Measurements from ENCODE around the gene FAM181B.

FAM181B gene

DNA sequence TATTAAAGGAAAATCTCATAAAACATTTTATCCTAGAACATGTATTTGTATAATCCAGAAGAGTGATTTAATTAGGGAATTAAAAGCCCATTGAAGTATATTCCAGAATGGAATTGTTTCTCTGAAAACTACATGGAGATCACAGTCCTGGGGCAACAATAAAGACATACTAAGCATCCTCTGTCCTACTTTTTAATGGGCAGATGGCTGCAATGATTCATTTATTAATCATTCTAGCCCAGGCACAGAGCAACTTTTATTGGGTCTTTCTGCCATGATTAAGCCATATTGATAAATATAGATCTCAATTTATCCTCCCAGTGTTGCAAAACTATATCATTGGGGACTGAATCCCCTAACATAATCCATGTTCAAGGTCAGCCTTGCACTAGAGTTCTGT, 22.0 kb downstream of the FAM181B start:
- Histone ChIP-seq H4K8ac (ENCODE audit: low read depth, low read length) (no peak overlapping the region), H3K79me2 (ENCODE audit: control insufficient read depth, insufficient read depth, low read length) (no peaks in the 10 kb centered on the region), H2AK5ac (ENCODE audit: low read length) (no peak overlapping the region), H4K5ac (ENCODE audit: low read length) (no peak overlapping the region), H2BK15ac (replicated peaks; ENCODE audit: low read depth) (no peak overlapping the region), H3K56ac (ENCODE audit: low read length) (no peak overlapping the region), H3K4me2 (ENCODE audit: low read length) (no peak overlapping the region), H3K79me1 (ENCODE audit: low read length) (no peaks in the 10 kb centered on the region), H3K27me3 (ENCODE audit: insufficient read depth, low read length, poor library complexity) (no peaks in the 10 kb centered on the region), H3K23ac (ENCODE audit: low read length) (no peak overlapping the region), H3K18ac (ENCODE audit: low read length) (no peak overlapping the region), H3K9ac (ENCODE audit: low read length) (no peak overlapping the region), H3K4me1 (ENCODE audit: control insufficient read depth, low read depth, low read length) (peaks cover 14% of the 10 kb centered on the region), H3K4me3 (ENCODE audit: low read length) (no peak overlapping the region), H2BK5ac (ENCODE audit: low read length) (no peak overlapping the region), H3K36me3 (ENCODE audit: control insufficient read depth, insufficient read depth, low read length) (no peaks in the 10 kb centered on the region), H3K27ac (ENCODE audit: low read depth, low read length) (no peak overlapping the region), H3K4ac (ENCODE audit: low read depth, low read length) (no peak overlapping the region), H2BK120ac (ENCODE audit: low read depth, low read length) (no peak overlapping the region)
- DNase-seq, result no peak

- Histone ChIP-seq H3K18ac (ENCODE audit: low read length) (no peak overlapping the region), H3K36me3 (ENCODE audit: control insufficient read depth, insufficient read depth, low read length) (no peaks in the 10 kb centered on the region), H3K56ac (ENCODE audit: low read length) (no peak overlapping the region), H3K4ac (ENCODE audit: low read depth, low read length) (no peak overlapping the region), H3K4me3 (ENCODE audit: low read length) (no peak overlapping the region), H2BK5ac (ENCODE audit: low read length) (no peak overlapping the region), H3K4me1 (ENCODE audit: control insufficient read depth, low read depth, low read length) (peaks cover 5% of the 10 kb centered on the region), H2BK15ac (replicated peaks; ENCODE audit: low read depth) (no peak overlapping the region), H4K8ac (ENCODE audit: low read depth, low read length) (no peak overlapping the region), H3K27ac (ENCODE audit: low read depth, low read length) (no peak overlapping the region), H4K5ac (ENCODE audit: low read length) (no peak overlapping the region), H3K27me3 (ENCODE audit: insufficient read depth, low read length, poor library complexity) (no peaks in the 10 kb centered on the region), H3K23ac (ENCODE audit: low read length) (no peak overlapping the region), H3K4me2 (ENCODE audit: low read length) (no peak overlapping the region), H3K9ac (ENCODE audit: low read length) (no peak overlapping the region), H3K79me1 (ENCODE audit: low read length) (no peaks in the 10 kb centered on the region), H2AK5ac (ENCODE audit: low read length) (no peak overlapping the region), H2BK120ac (ENCODE audit: low read depth, low read length) (no peak overlapping the region), H3K79me2 (ENCODE audit: control insufficient read depth, insufficient read depth, low read length) (no peaks in the 10 kb centered on the region)
- WGBS (ENCODE audit: extremely low coverage, insufficient coverage, low lambda C conversion rate), result no CpG with 5 or more reads among the region's 5 CpGs
- DNase-seq, result peak; percentile 49
Observed at GRCh38 chr11:82703796-82704195, 29.9 kb downstream of the FAM181B start.

- no peak overlapping the region for H3K4ac ChIP-seq (ENCODE audit: low read depth, low read length)
- H3K27ac ChIP-seq (ENCODE audit: low read depth, low read length), result no peak overlapping the region
- no peak overlapping the region for H3K9ac ChIP-seq (ENCODE audit: low read length)
- no peak overlapping the region for H3K4me3 ChIP-seq (ENCODE audit: low read length)
- no peak overlapping the region for H2BK5ac ChIP-seq (ENCODE audit: low read length)
- H2AK5ac ChIP-seq (ENCODE audit: low read length), result no peak overlapping the region
- no peak overlapping the region for H3K23ac ChIP-seq (ENCODE audit: low read length)
- H2BK120ac ChIP-seq (ENCODE audit: low read depth, low read length), result no peak overlapping the region
- H4K8ac ChIP-seq (ENCODE audit: low read depth, low read length), result no peak overlapping the region
- H2BK15ac ChIP-seq (replicated peaks; ENCODE audit: low read depth), result no peak overlapping the region
- no peaks in the 10 kb centered on the region for H3K79me2 ChIP-seq (ENCODE audit: control insufficient read depth, insufficient read depth, low read length)
- no peak overlapping the region for H3K4me2 ChIP-seq (ENCODE audit: low read length)
- H4K5ac ChIP-seq (ENCODE audit: low read length), result no peak overlapping the region
- H3K27me3 ChIP-seq (ENCODE audit: insufficient read depth, low read length, poor library complexity), result no peaks in the 10 kb centered on the region
- no peak for DNase-seq
- H3K79me1 ChIP-seq (ENCODE audit: low read length), result no peaks in the 10 kb centered on the region
- H3K18ac ChIP-seq (ENCODE audit: low read length), result no peak overlapping the region
- no CpG with 5 or more reads among the region's 2 CpGs for WGBS (ENCODE audit: extremely low coverage, insufficient coverage, low lambda C conversion rate)
- no peaks in the 10 kb centered on the region for H3K36me3 ChIP-seq (ENCODE audit: control insufficient read depth, insufficient read depth, low read length)
- H3K56ac ChIP-seq (ENCODE audit: low read length), result no peak overlapping the region
- peaks cover 2% of the 10 kb centered on the region for H3K4me1 ChIP-seq (ENCODE audit: control insufficient read depth, low read depth, low read length)
Observed at GRCh38 chr11:82703226-82703625, 30.4 kb downstream of the FAM181B start.

DNA sequence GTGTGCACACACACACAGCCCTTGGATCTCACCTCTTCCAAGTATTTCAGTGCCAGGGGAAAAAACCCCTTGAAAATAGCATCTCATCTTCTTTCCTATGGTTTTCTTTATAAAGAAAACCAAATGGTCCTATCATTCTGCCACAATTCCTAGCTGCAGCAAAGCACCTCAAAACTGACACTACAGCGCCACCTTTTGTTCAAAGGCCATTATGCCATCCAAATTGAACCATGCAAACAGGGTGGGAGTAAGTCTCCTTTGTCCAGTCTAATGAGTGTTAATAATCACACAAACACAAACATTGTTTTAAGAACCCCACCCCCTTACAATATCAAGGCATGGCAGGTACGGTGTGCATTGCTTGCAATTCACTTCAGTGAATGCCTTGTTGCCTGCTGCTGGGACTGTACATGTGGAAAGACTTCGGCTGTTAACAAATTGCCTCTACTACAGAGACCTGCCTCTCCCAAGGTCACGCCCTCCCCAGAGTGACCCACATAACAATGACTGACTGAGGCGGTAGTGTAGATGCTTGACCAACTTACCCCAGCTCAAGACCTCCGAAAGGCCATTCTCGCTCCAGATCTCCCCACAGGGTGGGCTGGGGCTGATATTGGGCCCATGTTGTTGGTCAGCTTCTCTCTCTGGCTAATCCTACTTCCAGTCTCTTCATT, 31.7 kb downstream of the FAM181B start:
- Histone ChIP-seq H3K79me1 (ENCODE audit: low read length) (no peaks in the 10 kb centered on the region), H4K8ac (ENCODE audit: low read depth, low read length) (no peak overlapping the region), H3K56ac (ENCODE audit: low read length) (no peak overlapping the region), H3K36me3 (ENCODE audit: control insufficient read depth, insufficient read depth, low read length) (no peaks in the 10 kb centered on the region), H3K4ac (ENCODE audit: low read depth, low read length) (no peak overlapping the region), H2BK120ac (ENCODE audit: low read depth, low read length) (no peak overlapping the region), H3K18ac (ENCODE audit: low read length) (no peak overlapping the region), H3K4me2 (ENCODE audit: low read length) (no peak overlapping the region), H3K4me3 (ENCODE audit: low read length) (no peak overlapping the region), H2BK5ac (ENCODE audit: low read length) (no peak overlapping the region), H2AK5ac (ENCODE audit: low read length) (no peak overlapping the region), H3K79me2 (ENCODE audit: control insufficient read depth, insufficient read depth, low read length) (no peaks in the 10 kb centered on the region), H3K4me1 (ENCODE audit: control insufficient read depth, low read depth, low read length) (no peaks in the 10 kb centered on the region), H3K9ac (ENCODE audit: low read length) (no peak overlapping the region), H3K27me3 (ENCODE audit: insufficient read depth, low read length, poor library complexity) (no peaks in the 10 kb centered on the region), H2BK15ac (replicated peaks; ENCODE audit: low read depth) (no peak overlapping the region), H3K23ac (ENCODE audit: low read length) (no peak overlapping the region), H4K5ac (ENCODE audit: low read length) (no peak overlapping the region), H3K27ac (ENCODE audit: low read depth, low read length) (no peak overlapping the region)
- DNase-seq, result peak; percentile 66
- no CpG with 5 or more reads among the region's 7 CpGs for WGBS (ENCODE audit: extremely low coverage, insufficient coverage, low lambda C conversion rate)

- Histone ChIP-seq H3K18ac (ENCODE audit: low read length) (no peak overlapping the region), H3K9ac (ENCODE audit: low read length) (no peak overlapping the region), H3K79me2 (ENCODE audit: control insufficient read depth, insufficient read depth, low read length) (no peaks in the 10 kb centered on the region), H3K4ac (ENCODE audit: low read depth, low read length) (no peak overlapping the region), H3K56ac (ENCODE audit: low read length) (no peak overlapping the region), H2BK15ac (replicated peaks; ENCODE audit: low read depth) (no peak overlapping the region), H3K4me1 (ENCODE audit: control insufficient read depth, low read depth, low read length) (peaks cover under 1% of the 10 kb centered on the region), H3K27me3 (ENCODE audit: insufficient read depth, low read length, poor library complexity) (no peaks in the 10 kb centered on the region), H4K5ac (ENCODE audit: low read length) (no peak overlapping the region), H2AK5ac (ENCODE audit: low read length) (no peak overlapping the region), H3K23ac (ENCODE audit: low read length) (no peak overlapping the region), H3K36me3 (ENCODE audit: control insufficient read depth, insufficient read depth, low read length) (no peaks in the 10 kb centered on the region), H3K27ac (ENCODE audit: low read depth, low read length) (no peak overlapping the region), H2BK120ac (ENCODE audit: low read depth, low read length) (no peak overlapping the region), H3K4me3 (ENCODE audit: low read length) (no peak overlapping the region), H3K79me1 (ENCODE audit: low read length) (no peaks in the 10 kb centered on the region), H2BK5ac (ENCODE audit: low read length) (no peak overlapping the region), H4K8ac (ENCODE audit: low read depth, low read length) (no peak overlapping the region), H3K4me2 (ENCODE audit: low read length) (no peak overlapping the region)
- no CpG with 5 or more reads among the region's 6 CpGs for WGBS (ENCODE audit: extremely low coverage, insufficient coverage, low lambda C conversion rate)
- DNase-seq, result no peak
Observed at GRCh38 chr11:82698576-82699352, 34.9 kb downstream of the FAM181B start.

DNA sequence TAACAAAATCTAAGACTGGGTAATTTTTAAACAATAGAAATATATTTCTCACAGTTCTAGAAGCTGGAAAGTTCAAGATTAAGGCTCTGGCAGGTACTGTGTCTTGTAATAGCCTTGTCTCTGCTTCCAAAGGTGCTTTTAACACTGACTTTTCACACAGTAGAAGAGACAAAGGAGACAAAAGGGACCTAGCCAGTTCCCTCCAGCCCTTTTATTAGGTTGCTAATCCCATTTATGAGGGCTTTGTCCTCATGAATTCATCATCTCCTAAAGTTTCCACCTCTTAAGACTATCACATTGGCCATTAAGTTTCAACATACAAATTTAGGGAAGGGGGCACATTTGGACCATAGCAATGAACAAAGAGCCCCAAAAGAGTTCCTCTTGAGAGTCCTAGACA, 40.7 kb downstream of the FAM181B start:
- no peak overlapping the region for H3K9ac ChIP-seq (ENCODE audit: low read length)
- H3K4me2 ChIP-seq (ENCODE audit: low read length), result no peak overlapping the region
- H3K27me3 ChIP-seq (ENCODE audit: insufficient read depth, low read length, poor library complexity), result no peaks in the 10 kb centered on the region
- H3K79me2 ChIP-seq (ENCODE audit: control insufficient read depth, insufficient read depth, low read length), result no peaks in the 10 kb centered on the region
- no peak overlapping the region for H4K5ac ChIP-seq (ENCODE audit: low read length)
- no peak overlapping the region for H2AK5ac ChIP-seq (ENCODE audit: low read length)
- no peak overlapping the region for H3K23ac ChIP-seq (ENCODE audit: low read length)
- peaks cover 13% of the 10 kb centered on the region for H3K4me1 ChIP-seq (ENCODE audit: control insufficient read depth, low read depth, low read length)
- no peak overlapping the region for H3K18ac ChIP-seq (ENCODE audit: low read length)
- DNase-seq, result peak; percentile 23
- H2BK120ac ChIP-seq (ENCODE audit: low read depth, low read length), result no peak overlapping the region
- H3K4ac ChIP-seq (ENCODE audit: low read depth, low read length), result no peak overlapping the region
- H2BK15ac ChIP-seq (replicated peaks; ENCODE audit: low read depth), result no peak overlapping the region
- H3K4me3 ChIP-seq (ENCODE audit: low read length), result no peak overlapping the region
- no peaks in the 10 kb centered on the region for H3K36me3 ChIP-seq (ENCODE audit: control insufficient read depth, insufficient read depth, low read length)
- H3K56ac ChIP-seq (ENCODE audit: low read length), result no peak overlapping the region
- H3K27ac ChIP-seq (ENCODE audit: low read depth, low read length), result no peak overlapping the region
- H2BK5ac ChIP-seq (ENCODE audit: low read length), result no peak overlapping the region
- H3K79me1 ChIP-seq (ENCODE audit: low read length), result no peaks in the 10 kb centered on the region
- no peak overlapping the region for H4K8ac ChIP-seq (ENCODE audit: low read depth, low read length)
